ENCODE measurements around the gene CDH23.

DNA sequence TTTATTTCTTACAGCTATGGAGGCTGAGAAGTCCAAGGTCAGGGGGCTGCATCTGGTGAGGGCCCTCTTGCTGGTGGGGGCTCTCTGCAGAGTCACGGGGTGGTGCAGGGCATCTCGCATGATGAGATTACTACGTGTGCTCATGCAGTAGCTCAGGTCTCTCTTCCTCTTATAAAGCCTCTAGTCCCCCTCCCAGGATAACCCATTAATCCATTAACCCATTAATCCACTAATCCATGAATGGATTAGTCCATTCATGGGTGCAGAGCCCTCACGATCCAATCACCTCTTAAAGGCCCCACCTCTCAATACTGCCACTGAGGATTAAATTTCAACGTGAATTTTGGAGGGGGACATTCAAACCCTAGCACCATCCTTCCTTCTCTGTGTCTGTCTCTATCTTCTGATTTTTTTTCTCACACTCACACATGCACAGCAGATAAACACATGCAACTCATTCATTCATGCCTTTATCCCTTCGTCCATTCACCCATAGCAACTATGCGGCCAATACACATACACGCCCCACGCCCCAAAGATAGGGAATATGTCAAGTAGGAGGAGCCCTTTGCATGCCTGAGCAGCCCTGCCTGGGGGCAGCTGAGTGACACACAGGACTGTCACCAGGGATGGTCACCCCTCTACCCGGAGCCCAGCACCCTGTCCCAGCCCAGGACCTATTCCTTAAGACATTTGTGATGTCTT, 236.3 kb downstream of the CDH23 start:
- TF ChIP-seq, protein P1, sequence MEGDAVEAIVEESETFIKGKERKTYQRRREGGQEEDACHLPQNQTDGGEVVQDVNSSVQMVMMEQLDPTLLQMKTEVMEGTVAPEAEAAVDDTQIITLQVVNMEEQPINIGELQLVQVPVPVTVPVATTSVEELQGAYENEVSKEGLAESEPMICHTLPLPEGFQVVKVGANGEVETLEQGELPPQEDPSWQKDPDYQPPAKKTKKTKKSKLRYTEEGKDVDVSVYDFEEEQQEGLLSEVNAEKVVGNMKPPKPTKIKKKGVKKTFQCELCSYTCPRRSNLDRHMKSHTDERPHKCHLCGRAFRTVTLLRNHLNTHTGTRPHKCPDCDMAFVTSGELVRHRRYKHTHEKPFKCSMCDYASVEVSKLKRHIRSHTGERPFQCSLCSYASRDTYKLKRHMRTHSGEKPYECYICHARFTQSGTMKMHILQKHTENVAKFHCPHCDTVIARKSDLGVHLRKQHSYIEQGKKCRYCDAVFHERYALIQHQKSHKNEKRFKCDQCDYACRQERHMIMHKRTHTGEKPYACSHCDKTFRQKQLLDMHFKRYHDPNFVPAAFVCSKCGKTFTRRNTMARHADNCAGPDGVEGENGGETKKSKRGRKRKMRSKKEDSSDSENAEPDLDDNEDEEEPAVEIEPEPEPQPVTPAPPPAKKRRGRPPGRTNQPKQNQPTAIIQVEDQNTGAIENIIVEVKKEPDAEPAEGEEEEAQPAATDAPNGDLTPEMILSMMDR (IDR thresholded peaks at IDR 0.05): no peak
- TF ChIP-seq POLR2A (IDR thresholded peaks at IDR 0.05): no peak
